Measurements from ENCODE around the gene CALML6.
"Not testable (repeated sequence)": the region's sequence is repeated elsewhere in the genome, so short reads cannot be mapped to it uniquely, and the experiment has no call there.

Gene CALML6

DNA sequence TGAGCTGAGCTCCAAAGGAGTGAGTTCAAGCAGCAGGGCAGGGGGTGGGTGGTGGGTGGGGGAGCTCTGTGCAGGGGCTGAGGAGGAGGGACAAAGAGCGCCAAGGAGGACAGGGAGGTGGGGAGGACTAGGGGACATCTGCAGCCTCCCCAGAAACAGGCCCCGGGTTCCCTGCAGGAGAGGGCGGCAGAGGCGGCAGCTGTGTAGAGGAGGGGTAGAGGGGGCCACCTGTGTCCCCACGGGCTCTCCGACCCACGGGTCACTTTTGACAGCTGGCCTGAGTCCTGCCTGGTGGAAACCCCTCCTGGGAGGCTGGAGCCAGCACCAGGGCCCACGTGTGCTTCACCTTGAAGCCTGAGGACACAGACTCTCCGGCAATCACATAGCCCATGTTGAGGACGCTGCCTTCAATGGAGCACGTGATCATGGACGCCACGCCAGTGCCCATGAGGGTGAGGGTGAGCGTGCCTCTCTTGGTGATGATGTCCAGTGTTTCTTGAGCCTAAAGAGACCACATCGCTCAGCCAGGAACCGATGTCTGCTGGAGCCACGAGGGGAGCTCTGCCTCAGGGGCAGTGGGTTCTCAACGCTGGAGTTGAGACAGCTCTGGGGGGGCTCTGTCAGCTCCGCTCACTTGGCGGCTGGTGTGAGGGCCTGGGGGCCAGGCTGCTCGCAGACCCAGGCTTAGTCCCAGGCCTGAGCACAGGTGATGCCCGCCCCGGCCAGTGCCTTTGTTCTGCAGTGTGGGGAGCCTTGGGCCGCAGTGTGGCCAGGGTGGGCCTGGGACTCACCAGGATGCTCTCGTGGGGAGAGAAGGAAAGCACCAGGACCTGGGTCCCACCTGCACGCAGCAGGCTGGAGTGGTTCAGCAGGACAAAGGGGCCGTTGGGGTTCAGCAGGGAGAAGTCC is 10.6 kb downstream of the CALML6 start:
- DNase-seq (ENCODE audit: low spot score): no peak

GRCh38 chr1:1926346-1926811 is 11.3 kb downstream of the CALML6 start:
- no peak for DNase-seq (ENCODE audit: low spot score)

- no peak for DNase-seq (ENCODE audit: low spot score)
Observed at GRCh38 chr1:1926886-1927660, 12.0 kb downstream of the CALML6 start.

DNA sequence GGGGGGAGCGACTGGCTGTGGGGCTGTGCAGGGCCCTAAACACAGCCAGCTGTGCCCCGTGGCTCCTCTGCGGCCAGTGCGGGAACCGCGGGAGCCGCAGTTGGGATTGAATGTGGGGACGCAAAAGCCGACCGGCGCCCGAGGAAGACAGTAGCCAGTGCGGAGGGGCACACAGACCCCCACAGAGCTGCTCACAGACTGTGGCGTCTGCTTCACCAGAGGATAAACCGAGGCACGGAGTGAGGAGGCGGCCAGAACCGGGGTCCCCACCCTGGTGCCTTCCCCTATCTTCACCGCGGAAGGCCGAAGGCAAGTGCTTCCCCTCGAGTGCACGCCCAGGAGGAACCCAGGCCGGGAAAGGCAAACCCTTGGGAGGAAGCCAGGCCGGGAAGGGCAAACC is 12.7 kb downstream of the CALML6 start:
- DNase-seq (ENCODE audit: low spot score): no peak

DNA sequence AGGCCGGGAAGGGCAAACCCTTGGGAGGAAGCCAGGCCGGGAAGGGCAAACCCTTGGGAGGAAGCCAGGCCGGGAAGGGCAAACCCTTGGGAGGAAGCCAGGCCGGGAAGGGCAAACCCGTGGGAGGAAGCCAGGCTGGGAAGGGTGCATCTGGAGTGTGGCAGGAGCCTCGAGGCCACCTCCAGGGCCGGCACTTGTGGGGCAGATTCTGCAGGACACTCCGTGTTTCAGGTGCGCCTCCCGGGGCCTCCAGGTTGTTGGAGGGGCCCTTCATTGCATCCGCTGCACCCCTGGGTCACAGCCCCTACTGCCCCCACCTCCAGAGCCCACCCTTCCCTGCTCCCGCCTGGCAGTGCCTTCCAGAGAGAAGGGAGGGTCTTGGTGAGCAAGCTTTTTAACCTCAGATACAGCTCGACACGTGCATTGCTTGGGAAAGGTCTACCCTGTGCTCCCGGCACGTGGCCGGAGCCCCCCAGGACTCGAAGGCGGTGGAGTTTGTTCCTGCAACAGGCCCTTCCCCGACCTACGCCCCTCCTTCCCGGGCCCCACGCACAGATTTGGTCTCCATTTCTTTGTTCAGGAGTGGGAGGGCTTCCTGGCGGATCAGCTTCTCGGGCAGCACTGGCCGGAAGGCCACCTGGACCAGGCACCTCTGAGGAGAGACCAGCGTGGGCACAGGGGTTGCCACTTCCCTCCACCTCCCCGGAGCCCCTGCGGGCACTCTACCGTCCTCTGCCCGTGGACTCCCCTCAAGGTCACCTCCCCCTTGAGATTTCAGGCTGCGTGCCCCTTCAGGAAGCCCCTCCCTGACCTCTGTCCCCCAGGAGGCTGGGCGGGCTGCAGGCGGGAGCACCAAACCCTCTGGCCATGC is 13.4 kb downstream of the CALML6 start:
- DNase-seq (ENCODE audit: low spot score): no peak

GRCh38 chr1:1929102-1929638 is 14.1 kb downstream of the CALML6 start:
- no peak for DNase-seq (ENCODE audit: low spot score)

GRCh38 chr1:1929639-1930545 is 14.8 kb downstream of the CALML6 start:
- no peak for DNase-seq (ENCODE audit: low spot score)

- DNase-seq (ENCODE audit: low spot score): not testable (repeated sequence)
Observed at GRCh38 chr1:1934848-1935247, 19.8 kb downstream of the CALML6 start.

- DNase-seq (ENCODE audit: low spot score): no peak
Observed at GRCh38 chr1:1937061-1937460, 22.0 kb downstream of the CALML6 start.

GRCh38 chr1:1937549-1938275 is 22.7 kb downstream of the CALML6 start:
- DNase-seq (ENCODE audit: low spot score): no peak

DNA sequence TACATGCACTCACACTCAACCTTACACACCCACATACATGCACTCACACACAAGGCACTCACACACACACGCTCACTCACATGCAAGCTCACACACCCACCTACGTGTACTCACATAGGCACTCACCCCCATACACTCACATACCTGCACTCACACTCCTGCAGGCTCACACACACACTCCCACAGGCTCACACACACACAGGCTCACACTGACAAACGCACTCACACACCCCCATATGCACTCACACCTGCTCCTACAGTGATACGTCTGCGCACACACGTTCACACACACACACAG is 23.2 kb downstream of the CALML6 start:
- DNase-seq (ENCODE audit: low spot score): no peak

GRCh38 chr1:1938613-1939295 is 23.7 kb downstream of the CALML6 start:
- no peak for DNase-seq (ENCODE audit: low spot score)

DNA sequence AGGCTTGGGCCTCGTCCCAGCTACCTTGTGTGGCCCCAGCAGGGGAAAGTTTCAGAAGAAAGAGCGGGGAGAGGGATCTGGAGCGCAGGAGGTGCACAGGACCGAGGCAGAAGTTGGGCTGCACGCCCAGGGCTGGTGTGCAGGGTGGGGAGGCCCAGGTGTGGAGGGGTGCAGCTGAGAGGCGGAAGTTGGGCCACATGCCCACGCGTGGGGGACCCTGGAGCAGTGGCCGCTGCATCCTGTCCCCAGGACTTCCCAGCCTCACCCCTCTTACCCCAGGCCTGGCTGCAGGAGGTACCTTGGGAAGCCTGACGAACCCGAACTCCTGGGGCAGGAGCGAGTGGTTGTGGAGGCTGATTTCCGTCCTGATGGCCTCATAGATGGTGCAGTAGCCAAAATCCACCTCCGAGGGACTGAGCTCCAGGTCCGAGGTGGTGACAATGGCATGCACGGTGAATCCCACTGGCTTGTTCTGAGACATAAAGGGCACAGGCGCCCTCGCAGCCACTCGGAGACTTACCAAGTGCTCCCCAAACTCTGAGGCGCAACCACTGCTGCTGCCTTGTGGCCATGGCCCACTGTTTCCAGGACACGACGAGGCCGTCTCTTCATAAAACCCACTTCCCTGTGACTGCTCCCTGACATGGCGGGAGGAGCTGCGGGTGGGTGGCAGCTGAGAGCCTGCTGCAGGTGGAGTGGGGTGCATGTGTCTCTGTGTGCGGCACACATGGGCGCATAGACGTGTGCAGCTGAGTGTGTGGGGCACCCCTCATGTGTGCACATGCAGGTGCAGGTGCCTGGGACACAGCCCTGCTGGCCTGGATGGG is 24.4 kb downstream of the CALML6 start:
- no peak for DNase-seq (ENCODE audit: low spot score)

GRCh38 chr1:1940123-1940425 is 25.0 kb downstream of the CALML6 start:
- no peak for DNase-seq (ENCODE audit: low spot score)

- DNase-seq (ENCODE audit: low spot score): no peak
Observed at GRCh38 chr1:1941211-1941841, 26.3 kb downstream of the CALML6 start.

- DNase-seq (ENCODE audit: low spot score): no peak
Observed at GRCh38 chr1:1941868-1942752, 27.1 kb downstream of the CALML6 start.

Data from GM03348 (cell line).